Lower leg skin (tissue), 3 donors: ENCODE data around the gene LY6G6D.

Source experiments
- POLR2A ChIP-seq, 2 donors: fragments of 450-650 bp; IDR thresholded peaks; one replicate each; pipeline ENCODE4 v1.6.1; 2016 to 2017; ENCODE audit warnings: antibody characterized with exemption in 2 of 2, mild to moderate bottlenecking in 1 of 2, moderate library complexity in 1 of 2
- TF ChIP-seq, protein P1 (sequence below), 3 donors: fragments of 450-650 bp; IDR thresholded peaks; one replicate each; pipeline ENCODE4 v1.5.1; 2016; ENCODE audit warnings: antibody characterized with exemption in 3 of 3, mild to moderate bottlenecking in 3 of 3, moderate library complexity in 2 of 3

DNA sequence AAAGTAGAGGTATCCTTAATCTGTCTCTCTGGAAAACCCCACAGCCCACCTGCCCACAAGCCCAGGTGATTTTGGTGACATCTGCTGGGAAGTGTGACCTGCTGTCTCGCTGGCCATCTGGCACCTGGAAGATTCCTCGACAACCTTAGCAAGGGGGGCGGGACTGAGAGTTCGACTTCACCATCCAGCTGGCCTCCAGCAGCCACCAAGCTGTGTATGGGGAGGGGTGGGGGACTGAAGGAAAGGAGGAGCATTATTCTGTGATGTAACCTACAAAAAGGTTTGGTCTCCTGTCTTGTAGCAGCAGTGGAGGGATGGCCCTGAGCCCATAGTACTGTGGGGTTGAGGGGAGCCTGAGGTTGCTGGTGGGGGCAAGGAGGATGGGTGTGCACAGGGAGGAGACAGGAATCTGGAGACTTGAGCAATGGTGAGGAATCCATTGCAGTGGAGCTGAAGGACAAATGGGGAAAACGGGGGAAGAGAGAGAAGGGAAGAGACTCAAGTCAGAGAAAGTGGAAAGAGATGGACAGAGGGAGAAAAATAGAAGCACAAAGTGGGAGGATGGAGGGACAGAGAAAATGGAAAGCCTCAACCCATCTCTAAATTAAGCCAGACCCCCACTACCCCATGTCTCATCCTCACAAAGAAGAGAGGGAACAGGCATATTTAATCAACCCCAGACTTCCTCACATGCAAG is 4.5 kb upstream of the LY6G6D start:
- TF ChIP-seq, protein P1, sequence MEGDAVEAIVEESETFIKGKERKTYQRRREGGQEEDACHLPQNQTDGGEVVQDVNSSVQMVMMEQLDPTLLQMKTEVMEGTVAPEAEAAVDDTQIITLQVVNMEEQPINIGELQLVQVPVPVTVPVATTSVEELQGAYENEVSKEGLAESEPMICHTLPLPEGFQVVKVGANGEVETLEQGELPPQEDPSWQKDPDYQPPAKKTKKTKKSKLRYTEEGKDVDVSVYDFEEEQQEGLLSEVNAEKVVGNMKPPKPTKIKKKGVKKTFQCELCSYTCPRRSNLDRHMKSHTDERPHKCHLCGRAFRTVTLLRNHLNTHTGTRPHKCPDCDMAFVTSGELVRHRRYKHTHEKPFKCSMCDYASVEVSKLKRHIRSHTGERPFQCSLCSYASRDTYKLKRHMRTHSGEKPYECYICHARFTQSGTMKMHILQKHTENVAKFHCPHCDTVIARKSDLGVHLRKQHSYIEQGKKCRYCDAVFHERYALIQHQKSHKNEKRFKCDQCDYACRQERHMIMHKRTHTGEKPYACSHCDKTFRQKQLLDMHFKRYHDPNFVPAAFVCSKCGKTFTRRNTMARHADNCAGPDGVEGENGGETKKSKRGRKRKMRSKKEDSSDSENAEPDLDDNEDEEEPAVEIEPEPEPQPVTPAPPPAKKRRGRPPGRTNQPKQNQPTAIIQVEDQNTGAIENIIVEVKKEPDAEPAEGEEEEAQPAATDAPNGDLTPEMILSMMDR (IDR thresholded peaks at IDR 0.05) = no peak
- no peak for TF ChIP-seq POLR2A (IDR thresholded peaks at IDR 0.05)
